Astrocyte of the spinal cord (primary cell): Measurements from ENCODE around the gene PTPRN2.
"Not testable (repeated sequence)": the region's sequence is repeated elsewhere in the genome, so short reads cannot be mapped to it uniquely, and the experiment has no call there.

Experiments
- DNase-seq: peaks from one replicate; pipeline ENCODE4 v3.0.0; 2011; ENCODE audit warnings: low read depth, low spot score
- H3K4me3 ChIP-seq: 2 replicates; pipeline ENCODE4 v1.5.1; 2011; ENCODE audit warnings: low read depth, mild to moderate bottlenecking, low read length, moderate library complexity
- CTCF ChIP-seq: IDR thresholded peaks from 2 replicates; pipeline ENCODE4 v1.5.1; 2012; ENCODE audit warnings: low read depth, mild to moderate bottlenecking, low read length, inconsistent platforms
- in situ Hi-C: cut with HindIII; loops from 2 replicates; pipeline ENCODE4 v1.10.0; 2017; ENCODE audit warnings: low sequenced_read_pairs

Gene PTPRN2

GRCh38 chr7:158160199-158160598 lies 427.4 kb downstream of the PTPRN2 start:
- in situ Hi-C loops, result no loop called here
- no peak for TF ChIP-seq CTCF
- no peak overlapping the region for H3K4me3 ChIP-seq
- no peak for DNase-seq

GRCh38 chr7:158157460-158157859 lies 430.2 kb downstream of the PTPRN2 start:
- H3K4me3 ChIP-seq, result no peak overlapping the region
- in situ Hi-C loops, result no loop called here
- no peak for TF ChIP-seq CTCF
- DNase-seq, result no peak

GRCh38 chr7:158151273-158151672 lies 436.4 kb downstream of the PTPRN2 start:
- DNase-seq, in situ Hi-C loops, H3K4me3 ChIP-seq: not testable (repeated sequence)

- DNase-seq, result no peak
- no peak overlapping the region for H3K4me3 ChIP-seq
- no peak for TF ChIP-seq CTCF
- in situ Hi-C loops, result no loop called here
These were observed 437.4 kb downstream of the PTPRN2 start for GRCh38 chr7:158150234-158150633.

GRCh38 chr7:158147431-158147830 lies 440.2 kb downstream of the PTPRN2 start:
- H3K4me3 ChIP-seq, DNase-seq, in situ Hi-C loops: not testable (repeated sequence)

- no peak for DNase-seq
- no peak overlapping the region for H3K4me3 ChIP-seq
- in situ Hi-C loops, result no loop called here
- TF ChIP-seq CTCF, result no peak
These were observed 442.3 kb downstream of the PTPRN2 start for GRCh38 chr7:158145370-158145769.

GRCh38 chr7:158143196-158144120 lies 444.2 kb downstream of the PTPRN2 start:
- H3K4me3 ChIP-seq, result no peak overlapping the region
- no peak for TF ChIP-seq CTCF
- in situ Hi-C loops, result no loop called here
- no peak for DNase-seq
